ENCODE results near the gene PLAC9.
"Not testable (repeated sequence)": the region's sequence is repeated elsewhere in the genome, so short reads cannot be mapped to it uniquely, and the experiment has no call there.

The PLAC9 gene

DNA sequence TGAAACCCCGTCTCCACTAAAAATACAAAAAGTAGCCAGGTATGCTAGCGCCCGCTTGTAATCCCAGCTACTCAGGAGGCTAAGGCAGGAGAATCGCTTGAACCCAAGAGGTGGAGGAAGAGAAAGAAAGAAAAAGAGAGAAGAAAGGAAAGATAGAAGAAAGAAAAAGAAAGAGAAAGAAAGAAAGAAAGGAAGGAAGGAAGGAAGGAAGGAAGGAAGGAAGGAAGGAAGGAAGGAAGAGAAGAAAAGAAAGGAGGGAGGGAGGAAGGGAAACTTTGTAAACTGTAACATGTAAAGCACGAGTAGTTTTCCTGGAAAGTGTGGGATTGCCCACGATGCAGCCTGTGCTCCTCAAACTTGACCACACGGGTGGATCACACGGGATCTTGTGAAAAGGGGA, 33.2 kb upstream of the PLAC9 start:
- not testable (repeated sequence) for H2BK5ac ChIP-seq (ENCODE audit: low read length)
- WGBS, 2 donors (ENCODE audit: extremely low coverage in 2 of 2, insufficient read length in 2 of 2, insufficient replicate concordance in 1 of 2): no CpG with 5 or more reads among the region's 8 CpGs

DNA sequence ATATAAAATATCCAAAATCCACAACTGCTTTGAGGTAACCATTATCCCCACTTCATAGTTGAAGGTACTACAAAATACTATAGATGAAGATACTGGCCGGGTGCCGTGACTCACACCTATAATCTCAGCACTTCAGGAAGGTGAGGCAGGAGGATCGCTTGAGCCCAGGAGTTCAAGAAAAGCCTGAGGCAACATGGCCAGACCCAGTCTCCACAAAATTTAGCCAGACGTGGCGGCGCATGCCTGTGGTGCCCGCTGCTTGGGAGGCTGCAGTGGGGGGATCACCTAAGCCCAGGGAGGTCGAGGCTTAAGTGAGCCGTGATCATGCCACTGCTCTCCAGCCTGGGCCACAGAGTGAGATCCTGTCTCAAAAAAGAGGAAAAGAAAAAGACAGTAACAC, 32.4 kb upstream of the PLAC9 start:
- Histone ChIP-seq H2BK5ac (ENCODE audit: low read length) (no peak overlapping the region), H3K23ac (ENCODE audit: low read depth, low read length, poor library complexity) (no peak overlapping the region), H2AK5ac (ENCODE audit: low read depth, low read length) (no peak overlapping the region), H2BK15ac (ENCODE audit: low read length) (no peak overlapping the region), H4K8ac (ENCODE audit: low read depth, low read length) (no peak overlapping the region), H2BK12ac (ENCODE audit: low read length) (no peak overlapping the region), H3K4ac (ENCODE audit: low read length) (no peak overlapping the region), H3K4me3 (ENCODE audit: low read length in 2 of 2) (no peak overlapping the region), H4K91ac (ENCODE audit: low read depth, low read length, poor library complexity) (no peak overlapping the region), H3K9ac (ENCODE audit: low read depth, low read length, poor library complexity) (no peak overlapping the region), H3K14ac (ENCODE audit: low read length) (no peak overlapping the region), H3K4me1 (ENCODE audit: control insufficient read depth in 2 of 2, insufficient read depth in 1 of 2, low read depth in 1 of 2, low read length in 2 of 2) (peaks cover 0 to 5% of the 10 kb centered on the region in 2 donors), H3K27ac (replicated peaks; ENCODE audit: low read length) (no peak overlapping the region), H2AFZ (ENCODE audit: low read length) (no peak overlapping the region), H2BK120ac (ENCODE audit: low read depth, low read length) (no peak overlapping the region), H3K79me1 (ENCODE audit: low read depth, low read length) (no peaks in the 10 kb centered on the region), H3K4me2 (ENCODE audit: insufficient read depth, low read length, poor library complexity, severe bottlenecking) (no peak overlapping the region), H3K36me3 (replicated peaks in 1 of 2; ENCODE audit: control insufficient read depth in 2 of 2, insufficient read depth in 2 of 2, low read length in 2 of 2) (no peaks in the 10 kb centered on the region), H3K27me3 (ENCODE audit: control insufficient read depth in 3 of 3, insufficient read depth in 3 of 3, low read depth in 1 of 3, low read length in 3 of 3) (no peaks in the 10 kb centered on the region), H3K9me3 (replicated peaks in 1 of 2; ENCODE audit: control insufficient read depth in 2 of 2, insufficient read depth in 1 of 2, low read depth in 1 of 2, low read length in 2 of 2) (no peaks in the 10 kb centered on the region), H3K18ac (ENCODE audit: low read length) (no peak overlapping the region)
- no peak for DNase-seq (ENCODE audit: low spot score)
- no CpG with 5 or more reads among the region's 9 CpGs for WGBS, 2 donors (ENCODE audit: extremely low coverage in 2 of 2, insufficient read length in 2 of 2, insufficient replicate concordance in 1 of 2)

More for the DNA sequence above, 33.2 kb upstream of the PLAC9 start:
- not testable (repeated sequence) for DNase-seq (ENCODE audit: low spot score); H3K4me3 ChIP-seq (ENCODE audit: low read length in 2 of 2); H4K91ac ChIP-seq (ENCODE audit: low read depth, low read length, poor library complexity); H3K36me3 ChIP-seq (replicated peaks in 1 of 2; ENCODE audit: control insufficient read depth in 2 of 2, insufficient read depth in 2 of 2, low read length in 2 of 2); H3K9ac ChIP-seq (ENCODE audit: low read depth, low read length, poor library complexity); H2AK5ac ChIP-seq (ENCODE audit: low read depth, low read length); H3K9me3 ChIP-seq (replicated peaks in 1 of 2; ENCODE audit: control insufficient read depth in 2 of 2, insufficient read depth in 1 of 2, low read depth in 1 of 2, low read length in 2 of 2); H3K23ac ChIP-seq (ENCODE audit: low read depth, low read length, poor library complexity); H3K79me1 ChIP-seq (ENCODE audit: low read depth, low read length); H2BK15ac ChIP-seq (ENCODE audit: low read length); H3K4ac ChIP-seq (ENCODE audit: low read length); H2BK12ac ChIP-seq (ENCODE audit: low read length); H3K4me2 ChIP-seq (ENCODE audit: insufficient read depth, low read length, poor library complexity, severe bottlenecking); H3K27me3 ChIP-seq (ENCODE audit: control insufficient read depth in 3 of 3, insufficient read depth in 3 of 3, low read depth in 1 of 3, low read length in 3 of 3); H3K27ac ChIP-seq (replicated peaks; ENCODE audit: low read length); H3K14ac ChIP-seq (ENCODE audit: low read length); H2AFZ ChIP-seq (ENCODE audit: low read length); H2BK120ac ChIP-seq (ENCODE audit: low read depth, low read length); H3K4me1 ChIP-seq (ENCODE audit: control insufficient read depth in 2 of 2, insufficient read depth in 1 of 2, low read depth in 1 of 2, low read length in 2 of 2); H3K18ac ChIP-seq (ENCODE audit: low read length); H4K8ac ChIP-seq (ENCODE audit: low read depth, low read length)

DNA sequence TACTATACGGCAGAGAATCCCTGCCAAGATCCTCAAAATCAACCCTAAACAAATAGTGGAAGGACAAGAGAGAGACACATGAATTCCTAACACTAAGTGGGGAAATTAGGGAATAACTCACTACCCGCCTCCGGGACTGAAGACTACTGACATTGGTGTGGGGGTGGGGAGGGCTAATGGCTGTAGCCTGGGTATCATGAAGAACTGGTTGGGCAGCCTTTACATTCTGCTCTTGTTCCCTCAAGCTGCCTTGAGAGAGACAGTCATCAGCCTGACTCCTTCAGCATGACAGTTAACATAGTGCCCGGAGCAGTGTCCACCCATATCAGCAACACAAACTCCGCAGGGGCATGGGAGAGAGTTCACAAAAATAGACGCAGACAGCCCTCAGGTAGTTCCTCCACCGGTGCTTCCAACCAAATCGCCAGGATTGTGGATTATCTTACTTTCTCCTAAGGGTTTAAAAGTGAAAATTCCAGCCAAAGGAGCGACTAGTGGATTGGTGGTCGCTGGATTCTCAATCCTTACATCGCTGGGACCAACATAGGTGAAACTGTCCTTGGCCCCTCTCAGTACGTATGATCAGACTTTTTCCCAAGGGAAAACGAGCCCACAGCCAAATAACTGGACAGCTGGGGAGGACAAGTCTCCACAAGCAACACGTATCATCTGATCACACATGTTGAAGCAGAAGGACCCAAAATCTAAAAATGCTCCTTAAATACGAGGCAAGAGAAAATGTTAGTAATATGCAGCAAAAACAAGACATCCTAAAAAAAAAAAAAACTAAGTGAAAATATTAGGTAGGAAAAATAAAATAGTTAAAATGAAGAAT, 31.5 kb upstream of the PLAC9 start:
- no peak for DNase-seq (ENCODE audit: low spot score)
- Histone ChIP-seq H3K27me3 (ENCODE audit: control insufficient read depth in 3 of 3, insufficient read depth in 3 of 3, low read depth in 1 of 3, low read length in 3 of 3) (no peaks in the 10 kb centered on the region), H4K8ac (ENCODE audit: low read depth, low read length) (no peak overlapping the region), H2AFZ (ENCODE audit: low read length) (no peak overlapping the region), H2AK5ac (ENCODE audit: low read depth, low read length) (no peak overlapping the region), H3K4ac (ENCODE audit: low read length) (no peak overlapping the region), H3K23ac (ENCODE audit: low read depth, low read length, poor library complexity) (no peak overlapping the region), H3K9me3 (replicated peaks in 1 of 2; ENCODE audit: control insufficient read depth in 2 of 2, insufficient read depth in 1 of 2, low read depth in 1 of 2, low read length in 2 of 2) (no peaks in the 10 kb centered on the region), H3K18ac (ENCODE audit: low read length) (no peak overlapping the region), H3K9ac (ENCODE audit: low read depth, low read length, poor library complexity) (no peak overlapping the region), H2BK15ac (ENCODE audit: low read length) (no peak overlapping the region), H4K91ac (ENCODE audit: low read depth, low read length, poor library complexity) (no peak overlapping the region), H3K27ac (replicated peaks; ENCODE audit: low read length) (no peak overlapping the region), H2BK120ac (ENCODE audit: low read depth, low read length) (no peak overlapping the region), H2BK5ac (ENCODE audit: low read length) (no peak overlapping the region), H3K14ac (ENCODE audit: low read length) (no peak overlapping the region), H3K4me1 (ENCODE audit: control insufficient read depth in 2 of 2, insufficient read depth in 1 of 2, low read depth in 1 of 2, low read length in 2 of 2) (peaks cover 0 to 5% of the 10 kb centered on the region in 2 donors), H3K4me3 (ENCODE audit: low read length in 2 of 2) (no peak overlapping the region), H3K79me1 (ENCODE audit: low read depth, low read length) (no peaks in the 10 kb centered on the region), H3K36me3 (replicated peaks in 1 of 2; ENCODE audit: control insufficient read depth in 2 of 2, insufficient read depth in 2 of 2, low read length in 2 of 2) (no peaks in the 10 kb centered on the region), H2BK12ac (ENCODE audit: low read length) (no peak overlapping the region), H3K4me2 (ENCODE audit: insufficient read depth, low read length, poor library complexity, severe bottlenecking) (no peak overlapping the region)
- no CpG with 5 or more reads among the region's 15 CpGs for WGBS, 2 donors (ENCODE audit: extremely low coverage in 2 of 2, insufficient read length in 2 of 2, insufficient replicate concordance in 1 of 2)

DNA sequence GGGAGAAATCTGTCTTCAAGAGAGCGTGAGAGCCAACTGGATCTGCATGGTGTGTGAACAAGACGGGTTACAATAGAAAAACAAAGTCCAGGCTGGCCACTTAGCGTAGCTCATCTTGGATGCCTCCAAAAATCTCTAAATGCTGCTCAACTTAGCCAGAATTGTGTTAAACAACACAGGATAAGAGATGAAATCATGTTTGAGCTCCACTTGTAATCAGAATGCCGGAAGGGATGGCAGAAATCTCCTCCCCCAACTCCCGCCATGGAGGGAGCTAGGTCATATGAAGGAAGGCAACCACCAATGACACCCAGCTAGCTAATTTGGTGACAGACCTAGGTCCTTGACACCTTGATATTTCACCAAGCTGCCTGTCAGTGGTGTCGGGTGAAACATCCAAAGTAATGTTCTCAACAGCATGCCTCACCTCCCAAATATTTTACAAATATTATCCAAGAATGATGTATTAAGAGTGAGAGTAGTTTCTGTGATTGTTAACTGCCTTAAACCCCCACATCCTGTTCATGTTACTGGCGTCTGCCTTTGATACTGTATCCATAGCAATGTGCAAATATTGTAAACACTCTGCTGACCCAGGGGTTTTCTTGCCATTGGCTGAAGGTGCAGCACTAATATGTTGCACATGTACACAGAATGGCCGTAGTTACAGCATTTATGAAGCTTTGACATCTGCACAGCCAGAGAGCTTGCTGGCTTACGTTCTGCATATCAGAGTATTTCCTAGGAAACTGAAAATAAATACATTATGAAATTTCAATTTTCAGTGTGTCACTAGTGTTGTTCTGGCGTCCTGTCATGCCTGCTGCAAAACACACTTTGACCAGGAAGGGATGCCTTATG, 28.2 kb upstream of the PLAC9 start:
- no peak for DNase-seq (ENCODE audit: low spot score)
- H2BK15ac ChIP-seq (ENCODE audit: low read length): no peak overlapping the region
- peaks cover 0 to 12% of the 10 kb centered on the region in 2 donors for H3K9me3 ChIP-seq (replicated peaks in 1 of 2; ENCODE audit: control insufficient read depth in 2 of 2, insufficient read depth in 1 of 2, low read depth in 1 of 2, low read length in 2 of 2)
- H3K23ac ChIP-seq (ENCODE audit: low read depth, low read length, poor library complexity): no peak overlapping the region
- WGBS, 2 donors (ENCODE audit: extremely low coverage in 2 of 2, insufficient read length in 2 of 2, insufficient replicate concordance in 1 of 2): no CpG with 5 or more reads among the region's 10 CpGs
- H3K4me1 ChIP-seq (ENCODE audit: control insufficient read depth in 2 of 2, insufficient read depth in 1 of 2, low read depth in 1 of 2, low read length in 2 of 2): peaks cover 0 to 5% of the 10 kb centered on the region in 2 donors
- no peak overlapping the region for H3K9ac ChIP-seq (ENCODE audit: low read depth, low read length, poor library complexity)
- H4K8ac ChIP-seq (ENCODE audit: low read depth, low read length): no peak overlapping the region
- no peak overlapping the region for H2BK5ac ChIP-seq (ENCODE audit: low read length)
- H3K14ac ChIP-seq (ENCODE audit: low read length): no peak overlapping the region
- H3K27ac ChIP-seq (replicated peaks; ENCODE audit: low read length): no peak overlapping the region
- no peak overlapping the region for H3K18ac ChIP-seq (ENCODE audit: low read length)
- no peaks in the 10 kb centered on the region for H3K36me3 ChIP-seq (replicated peaks in 1 of 2; ENCODE audit: control insufficient read depth in 2 of 2, insufficient read depth in 2 of 2, low read length in 2 of 2)
- H3K4me3 ChIP-seq (ENCODE audit: low read length in 2 of 2): no peak overlapping the region
- H2BK12ac ChIP-seq (ENCODE audit: low read length): no peak overlapping the region
- H2AK5ac ChIP-seq (ENCODE audit: low read depth, low read length): no peak overlapping the region
- no peak overlapping the region for H2BK120ac ChIP-seq (ENCODE audit: low read depth, low read length)
- H3K79me1 ChIP-seq (ENCODE audit: low read depth, low read length): no peaks in the 10 kb centered on the region
- H3K27me3 ChIP-seq (ENCODE audit: control insufficient read depth in 3 of 3, insufficient read depth in 3 of 3, low read depth in 1 of 3, low read length in 3 of 3): no peaks in the 10 kb centered on the region
- no peak overlapping the region for H4K91ac ChIP-seq (ENCODE audit: low read depth, low read length, poor library complexity)
- no peak overlapping the region for H3K4ac ChIP-seq (ENCODE audit: low read length)
- H3K4me2 ChIP-seq (ENCODE audit: insufficient read depth, low read length, poor library complexity, severe bottlenecking): no peak overlapping the region
- peak overlapping the region; percentile 49 for H2AFZ ChIP-seq (ENCODE audit: low read length)

Measured in neuronal stem cell (in vitro differentiated cells).